SH-SY5Y (cell line): ENCODE data around the gene GOSR2.

Source experiments
- GATA2 ChIP-seq: IDR thresholded peaks from 2 replicates; pipeline ENCODE4 v1.6.1; 2011; ENCODE audit warnings: mild to moderate bottlenecking, low read depth, low read length
- GATA3 ChIP-seq: IDR thresholded peaks from 2 replicates; pipeline ENCODE4 v1.6.1; 2011; ENCODE audit warnings: low read depth, mild to moderate bottlenecking, low read length, moderate library complexity

DNA sequence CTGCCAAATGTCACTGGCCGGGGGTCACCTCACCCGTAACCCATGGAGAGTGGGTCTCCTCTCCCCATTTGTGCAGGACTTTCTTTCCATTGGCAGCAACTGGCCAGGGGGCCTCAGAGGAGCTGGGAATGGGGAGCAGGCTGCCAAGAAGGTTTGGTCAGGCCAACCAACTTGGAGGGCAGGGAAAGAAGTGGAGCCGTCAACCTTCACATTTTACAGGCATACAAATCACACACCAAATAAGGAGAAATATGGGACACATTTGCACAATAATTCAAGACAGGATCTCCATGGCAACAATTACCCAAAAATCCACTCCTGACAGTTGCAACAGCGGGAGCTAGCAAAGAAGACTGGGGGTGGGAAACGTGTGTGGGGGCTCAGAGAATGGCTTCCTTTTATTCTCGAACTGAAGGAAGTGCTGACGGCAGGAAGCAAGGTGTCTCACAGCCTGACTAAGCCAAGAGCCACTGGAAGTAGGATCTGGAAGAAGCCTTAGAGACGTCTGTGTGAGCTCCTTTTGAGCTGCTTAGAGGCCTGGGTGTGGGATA, 35.2 kb downstream of the GOSR2 start:
- TF ChIP-seq GATA3 (no peak), GATA2 (no peak)
